ENCODE data around the gene ZNF200. TPM values are rescaled to one million over a fixed set of nuclear protein-coding genes. Genes with fewer than 3 reads are reported as not detected.
A peak's percentile ranks its signal among the peaks of the same experiment; 100 is the strongest.
"Not testable (repeated sequence)": the region's sequence is repeated elsewhere in the genome, so short reads cannot be mapped to it uniquely, and the experiment has no call there.

Gene ZNF200
- total and polyA plus RNA-seq, 9 donors: 5.3 to 8.4 (median 6.8) TPM

GRCh38 chr16:3188925-3189825, 45.8 kb downstream of the ZNF200 start:
- H3K9me3 ChIP-seq (replicated peaks; ENCODE audit: control insufficient read depth, low read depth, low read length): no peaks in the 10 kb centered on the region
- WGBS (ENCODE audit: insufficient coverage): under 1% methylated on average over 59 of the region's 61 CpGs
- H3K27me3 ChIP-seq (ENCODE audit: control insufficient read depth, insufficient read depth, low read length): peaks cover 93% of the 10 kb centered on the region
- no peaks in the 10 kb centered on the region for H3K36me3 ChIP-seq (ENCODE audit: control insufficient read depth, insufficient read depth, low read length)
- H3K4me3 ChIP-seq (ENCODE audit: low read length): peak overlapping the region; percentile 30
- H3K27ac ChIP-seq (ENCODE audit: low read length): no peak overlapping the region
- DNase-seq: peak; percentile 38
- H3K4me1 ChIP-seq (ENCODE audit: control insufficient read depth, insufficient read depth, low read length): peaks cover 25% of the 10 kb centered on the region

GRCh38 chr16:3188675-3188924, 46.4 kb downstream of the ZNF200 start:
- 0% methylated on average over 6 of the region's 13 CpGs for WGBS (ENCODE audit: insufficient coverage)
- peaks cover 95% of the 10 kb centered on the region for H3K27me3 ChIP-seq (ENCODE audit: control insufficient read depth, insufficient read depth, low read length)

DNA sequence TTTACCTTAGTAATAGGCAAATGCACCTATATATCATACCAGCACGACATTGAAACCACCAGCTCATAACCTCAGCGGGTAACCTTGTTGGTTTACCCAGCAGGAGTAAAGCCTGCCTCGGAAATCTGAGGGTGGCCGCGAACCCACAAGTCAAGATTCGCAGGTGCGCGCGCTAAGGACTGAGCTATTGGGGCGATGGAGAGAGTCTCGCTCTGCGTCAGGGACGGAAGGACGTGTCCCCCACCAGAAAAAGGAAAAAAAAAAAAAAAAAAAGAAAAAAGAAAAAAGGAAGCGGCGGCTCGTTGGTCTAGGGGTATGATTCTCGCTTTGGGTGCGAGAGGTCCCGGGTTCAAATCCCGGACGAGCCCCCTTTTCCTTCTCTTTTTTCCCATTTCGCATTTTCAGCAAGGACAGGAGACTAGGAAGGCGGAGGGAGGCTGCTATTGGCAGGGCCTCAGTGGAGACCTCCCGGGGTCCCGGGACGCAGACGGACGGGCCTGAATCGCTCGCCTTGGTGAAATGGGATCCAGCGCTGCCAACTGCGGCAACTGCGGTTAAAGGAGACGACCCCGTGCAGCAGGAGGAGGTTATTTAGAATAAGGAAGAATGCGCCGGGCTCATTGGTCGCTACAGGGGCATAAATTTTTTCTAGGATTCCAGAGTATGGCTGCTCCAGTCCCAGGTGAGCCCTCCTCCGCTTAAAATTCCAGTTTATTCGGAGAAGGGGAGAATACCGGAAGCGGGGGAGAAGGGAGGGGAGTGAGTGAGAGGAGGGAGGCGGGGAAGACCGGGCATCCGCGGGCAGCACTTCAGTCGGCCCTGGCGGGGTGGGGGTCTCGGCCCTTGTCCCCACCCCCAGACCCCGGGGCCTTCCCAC, 46.9 kb downstream of the ZNF200 start, which contains the start of gene OR1F1:
Gene OR1F1, plus strand, starts transcription at position 407 of the 877 bp plus-strand sequence.
- no peaks in the 10 kb centered on the region for H3K36me3 ChIP-seq (ENCODE audit: control insufficient read depth, insufficient read depth, low read length)
- H3K4me3 ChIP-seq (ENCODE audit: low read length): peak within 1 kb of the TSS; percentile 30
- DNase-seq: peak; percentile 12
- H3K4me1 ChIP-seq (ENCODE audit: control insufficient read depth, insufficient read depth, low read length): peaks cover 33% of the 10 kb centered on the region
- H3K9me3 ChIP-seq (replicated peaks; ENCODE audit: control insufficient read depth, low read depth, low read length): no peaks in the 10 kb centered on the region
- no peak within 1 kb of the TSS for H3K27ac ChIP-seq (ENCODE audit: low read length)
- 3% methylated on average over 32 of the region's 51 CpGs for WGBS (ENCODE audit: insufficient coverage)
- peaks cover 95% of the 10 kb centered on the region for H3K27me3 ChIP-seq (ENCODE audit: control insufficient read depth, insufficient read depth, low read length)

More at GRCh38 chr16:3188675-3188924, 46.4 kb downstream of the ZNF200 start:
- H3K36me3 ChIP-seq (ENCODE audit: control insufficient read depth, insufficient read depth, low read length): no peaks in the 10 kb centered on the region
- peak overlapping the region; percentile 30 for H3K4me3 ChIP-seq (ENCODE audit: low read length)
- peaks cover 28% of the 10 kb centered on the region for H3K4me1 ChIP-seq (ENCODE audit: control insufficient read depth, insufficient read depth, low read length)
- no peaks in the 10 kb centered on the region for H3K9me3 ChIP-seq (replicated peaks; ENCODE audit: control insufficient read depth, low read depth, low read length)
- DNase-seq: no peak
- no peak overlapping the region for H3K27ac ChIP-seq (ENCODE audit: low read length)

DNA sequence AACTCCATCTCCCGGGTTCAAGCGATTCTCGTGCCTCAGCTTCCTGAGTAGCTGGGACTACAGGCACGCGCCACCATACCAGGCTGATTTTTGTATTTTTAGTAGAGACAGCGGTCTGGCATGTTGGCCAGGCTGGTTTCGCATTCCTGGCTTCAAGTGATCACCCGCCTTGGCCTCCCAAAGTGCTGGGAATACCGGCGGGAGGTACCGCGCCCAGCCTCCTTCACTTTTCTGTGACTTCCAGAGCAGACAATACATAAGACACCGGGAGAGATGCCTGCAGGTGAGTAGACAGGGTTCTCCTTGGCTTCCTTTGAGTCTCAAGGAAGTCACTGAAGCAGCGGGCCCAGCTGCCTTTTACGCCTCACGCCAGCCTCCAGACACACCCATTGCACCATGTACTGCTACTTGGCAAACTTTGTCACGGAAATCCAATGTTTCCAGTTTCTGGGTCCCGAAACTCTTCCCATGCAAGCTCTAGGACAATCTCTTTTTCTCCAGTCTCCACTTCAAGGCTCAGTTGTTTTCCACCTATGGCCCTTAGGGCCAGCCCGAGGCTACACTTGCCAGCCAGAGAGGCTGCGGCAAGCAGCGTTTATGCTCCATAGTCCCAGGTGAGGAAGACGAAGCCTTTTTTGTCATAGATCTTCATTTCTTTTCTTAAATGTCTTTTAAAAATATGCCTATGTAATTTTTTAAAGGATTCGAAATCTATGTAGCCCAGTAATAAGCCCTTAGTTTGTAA, 47.8 kb downstream of the ZNF200 start:
- H3K4me1 ChIP-seq (ENCODE audit: control insufficient read depth, insufficient read depth, low read length): peaks cover 39% of the 10 kb centered on the region
- DNase-seq: no peak
- H3K27me3 ChIP-seq (ENCODE audit: control insufficient read depth, insufficient read depth, low read length): peaks cover 95% of the 10 kb centered on the region
- no peaks in the 10 kb centered on the region for H3K36me3 ChIP-seq (ENCODE audit: control insufficient read depth, insufficient read depth, low read length)
- no peak overlapping the region for H3K27ac ChIP-seq (ENCODE audit: low read length)
- no peaks in the 10 kb centered on the region for H3K9me3 ChIP-seq (replicated peaks; ENCODE audit: control insufficient read depth, low read depth, low read length)
- 74% methylated on average over 15 of the region's 23 CpGs for WGBS (ENCODE audit: insufficient coverage)
- no peak overlapping the region for H3K4me3 ChIP-seq (ENCODE audit: low read length)

GRCh38 chr16:3183445-3184139, 51.4 kb downstream of the ZNF200 start:
- H3K27ac ChIP-seq (ENCODE audit: low read length): no peak overlapping the region
- peaks cover 94% of the 10 kb centered on the region for H3K27me3 ChIP-seq (ENCODE audit: control insufficient read depth, insufficient read depth, low read length)
- no peaks in the 10 kb centered on the region for H3K36me3 ChIP-seq (ENCODE audit: control insufficient read depth, insufficient read depth, low read length)
- H3K4me1 ChIP-seq (ENCODE audit: control insufficient read depth, insufficient read depth, low read length): peaks cover 23% of the 10 kb centered on the region
- no peak for DNase-seq
- H3K9me3 ChIP-seq (replicated peaks; ENCODE audit: control insufficient read depth, low read depth, low read length): no peaks in the 10 kb centered on the region
- WGBS (ENCODE audit: insufficient coverage): under 1% methylated on average over 31 of the region's 42 CpGs
- peak overlapping the region; percentile 1 for H3K4me3 ChIP-seq (ENCODE audit: low read length)

DNA sequence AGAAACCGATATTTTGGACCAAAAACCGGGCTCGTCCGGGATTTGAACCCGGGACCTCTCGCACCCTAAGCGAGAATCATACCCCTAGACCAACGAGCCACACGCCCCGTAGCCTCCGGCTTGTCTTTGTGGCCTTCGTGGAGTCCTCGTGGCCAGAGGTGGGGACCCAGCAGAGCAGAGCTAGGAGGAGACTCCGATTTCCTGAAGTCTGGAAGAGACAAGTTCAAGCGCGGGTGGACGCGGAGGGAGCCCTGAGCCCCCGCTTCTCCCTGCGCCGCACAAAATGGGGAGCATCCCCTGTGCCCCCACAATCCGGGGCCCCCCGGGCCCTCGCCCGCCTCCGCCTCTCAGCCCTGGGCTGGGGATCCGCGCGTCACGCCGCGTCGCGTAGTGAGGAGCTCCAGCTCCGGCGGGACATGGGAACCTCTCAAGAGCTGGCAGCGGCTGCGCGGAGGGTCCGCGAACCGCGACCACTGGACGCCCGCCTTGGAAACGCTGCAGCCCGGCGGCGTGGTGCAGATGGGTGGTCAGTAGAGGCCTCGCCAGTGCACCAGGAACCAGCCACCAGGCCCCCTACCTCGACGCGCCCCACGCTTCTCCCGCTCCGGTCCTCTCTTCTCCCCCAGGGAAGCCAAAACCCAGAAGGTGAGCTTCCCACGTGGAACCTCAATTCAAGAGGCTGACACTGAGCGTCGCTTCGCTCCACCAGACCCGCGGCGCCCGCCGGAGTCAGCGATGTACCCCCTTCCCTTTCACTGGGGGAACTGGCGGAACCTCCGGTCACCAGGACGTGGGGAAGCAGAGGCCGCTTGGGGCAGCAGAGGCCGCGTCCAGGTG, 52.1 kb downstream of the ZNF200 start:
- H3K36me3 ChIP-seq (ENCODE audit: control insufficient read depth, insufficient read depth, low read length): no peaks in the 10 kb centered on the region
- no peaks in the 10 kb centered on the region for H3K9me3 ChIP-seq (replicated peaks; ENCODE audit: control insufficient read depth, low read depth, low read length)
- DNase-seq: no peak
- peaks cover 92% of the 10 kb centered on the region for H3K27me3 ChIP-seq (ENCODE audit: control insufficient read depth, insufficient read depth, low read length)
- H3K4me1 ChIP-seq (ENCODE audit: control insufficient read depth, insufficient read depth, low read length): peaks cover 16% of the 10 kb centered on the region
- H3K27ac ChIP-seq (ENCODE audit: low read length): no peak overlapping the region
- peak overlapping the region; percentile 1 for H3K4me3 ChIP-seq (ENCODE audit: low read length)
- under 1% methylated on average over 63 of the region's 72 CpGs for WGBS (ENCODE audit: insufficient coverage)

- not testable (repeated sequence) for DNase-seq; H3K27ac ChIP-seq (ENCODE audit: low read length); H3K36me3 ChIP-seq (ENCODE audit: control insufficient read depth, insufficient read depth, low read length); H3K4me3 ChIP-seq (ENCODE audit: low read length); H3K9me3 ChIP-seq (replicated peaks; ENCODE audit: control insufficient read depth, low read depth, low read length)
- Histone ChIP-seq H3K4me1 (ENCODE audit: control insufficient read depth, insufficient read depth, low read length) (peaks cover 16% of the 10 kb centered on the region), H3K27me3 (ENCODE audit: control insufficient read depth, insufficient read depth, low read length) (peaks cover 93% of the 10 kb centered on the region)
- WGBS (ENCODE audit: insufficient coverage): 20% methylated on average over 5 of the region's 8 CpGs
Measured at GRCh38 chr16:3182293-3182607, 52.7 kb downstream of the ZNF200 start.

GRCh38 chr16:3180445-3180878, 54.5 kb downstream of the ZNF200 start:
- H3K4me1 ChIP-seq (ENCODE audit: control insufficient read depth, insufficient read depth, low read length): peaks cover 16% of the 10 kb centered on the region
- DNase-seq: no peak
- no peaks in the 10 kb centered on the region for H3K9me3 ChIP-seq (replicated peaks; ENCODE audit: control insufficient read depth, low read depth, low read length)
- no peak overlapping the region for H3K27ac ChIP-seq (ENCODE audit: low read length)
- no peaks in the 10 kb centered on the region for H3K36me3 ChIP-seq (ENCODE audit: control insufficient read depth, insufficient read depth, low read length)
- 40% methylated on average over 13 of the region's 21 CpGs for WGBS (ENCODE audit: insufficient coverage)
- no peak overlapping the region for H3K4me3 ChIP-seq (ENCODE audit: low read length)
- peaks cover 95% of the 10 kb centered on the region for H3K27me3 ChIP-seq (ENCODE audit: control insufficient read depth, insufficient read depth, low read length)

- 77% methylated on average over 3 of the region's 8 CpGs for WGBS (ENCODE audit: insufficient coverage)
- Histone ChIP-seq H3K4me1 (ENCODE audit: control insufficient read depth, insufficient read depth, low read length) (peaks cover 20% of the 10 kb centered on the region), H3K4me3 (ENCODE audit: low read length) (no peak overlapping the region), H3K36me3 (ENCODE audit: control insufficient read depth, insufficient read depth, low read length) (no peaks in the 10 kb centered on the region), H3K9me3 (replicated peaks; ENCODE audit: control insufficient read depth, low read depth, low read length) (no peaks in the 10 kb centered on the region), H3K27ac (ENCODE audit: low read length) (no peak overlapping the region), H3K27me3 (ENCODE audit: control insufficient read depth, insufficient read depth, low read length) (peaks cover 95% of the 10 kb centered on the region)
- no peak for DNase-seq
Measured at GRCh38 chr16:3179651-3180050, 55.3 kb downstream of the ZNF200 start.

Measured in muscle of leg (tissue), 11 donors.